ENCODE data around the gene OR2G6. TPM values are rescaled to one million over a fixed set of nuclear protein-coding genes. Genes with fewer than 3 reads are reported as not detected.
"Not testable (repeated sequence)": the region's sequence is repeated elsewhere in the genome, so short reads cannot be mapped to it uniquely, and the experiment has no call there.

Gene OR2G6
- total RNA-seq, 1 experiment from 2014 or later: not detected

- not testable (repeated sequence) for DNase-seq (ENCODE audit: low spot score)
Observed at GRCh38 chr1:248574657-248575056, 66.8 kb downstream of the OR2G6 start, which contains the start of gene OR2T34. Gene OR2T34 (minus strand): TSS chr1:248574757. CDS start chr1:248574757, 0 bp downstream.

- DNase-seq (ENCODE audit: low spot score): no peak
Observed at GRCh38 chr1:248576260-248576980, 68.5 kb downstream of the OR2G6 start.

Other genes with a start within 250 kb of the OR2G6 start
- gene OR2T33, start 230.1 kb upstream of the OR2G6 start, total RNA-seq (2014; rRNA removed; shearing (Covaris generic)): not detected in 2 replicates
- not detected in 2 replicates for gene OR2T12, start 204.6 kb upstream of the OR2G6 start, total RNA-seq (2014; rRNA removed; shearing (Covaris generic))
- gene OR2M7, start 183.5 kb upstream of the OR2G6 start, total RNA-seq (2014; rRNA removed; shearing (Covaris generic)): not detected in 2 replicates
- gene OR14C36, start 159.3 kb upstream of the OR2G6 start, total RNA-seq (2014; rRNA removed; shearing (Covaris generic)): not detected in 2 replicates
- gene OR2T4, start 146.4 kb upstream of the OR2G6 start, total RNA-seq (2014; rRNA removed; shearing (Covaris generic)): not detected in 2 replicates
- gene OR2T6, start 132.3 kb upstream of the OR2G6 start, total RNA-seq (2014; rRNA removed; shearing (Covaris generic)): not detected in 2 replicates
- not detected in 2 replicates for gene OR2T1, start 105.0 kb upstream of the OR2G6 start, total RNA-seq (2014; rRNA removed; shearing (Covaris generic))
- not detected in 2 replicates for gene OR2T2, start 62.4 kb upstream of the OR2G6 start, total RNA-seq (2014; rRNA removed; shearing (Covaris generic))
- gene OR2T3, start 34.7 kb upstream of the OR2G6 start, total RNA-seq (2014; rRNA removed; shearing (Covaris generic)): not detected in 2 replicates
- not detected in 2 replicates for gene OR2T5, start 19.5 kb upstream of the OR2G6 start, total RNA-seq (2014; rRNA removed; shearing (Covaris generic))
- gene OR2T29, start 54.7 kb downstream of the OR2G6 start, total RNA-seq (2014; rRNA removed; shearing (Covaris generic)): not detected in 2 replicates
- gene OR2T34, start 66.7 kb downstream of the OR2G6 start, total RNA-seq (2014; rRNA removed; shearing (Covaris generic)): not detected in 2 replicates
- not detected in 2 replicates for gene OR2T10, start 89.6 kb downstream of the OR2G6 start, total RNA-seq (2014; rRNA removed; shearing (Covaris generic))
- not detected in 2 replicates for gene OR2T11, start 127.0 kb downstream of the OR2G6 start, total RNA-seq (2014; rRNA removed; shearing (Covaris generic))
- gene OR2T35, start 137.2 kb downstream of the OR2G6 start, total RNA-seq (2014; rRNA removed; shearing (Covaris generic)): not detected in 2 replicates
- gene OR2T27, start 147.5 kb downstream of the OR2G6 start, total RNA-seq (2014; rRNA removed; shearing (Covaris generic)): not detected in 2 replicates
- not detected in 2 replicates for gene OR14I1, start 194.7 kb downstream of the OR2G6 start, total RNA-seq (2014; rRNA removed; shearing (Covaris generic))
- 2.4 TPM in 1 of 2 replicates, not detected in the other for gene LYPD8, start 247.7 kb downstream of the OR2G6 start, total RNA-seq (2014; rRNA removed; shearing (Covaris generic))